RWPE2 (cell line): ENCODE data around the gene CABP2.

Source experiments
- ATAC-seq: fragments of 200-7000 bp; cut with Tn5 transposase; 3 replicates; pipeline ENCODE4 v1.9.1; 2021; ENCODE audit warnings: low read depth
- DNase-seq: peaks from one replicate; pipeline ENCODE4 v3.0.0-alpha.2; 2020; ENCODE audit warnings: low spot score
- H3K27ac ChIP-seq: fragments of 450-650 bp; 2 replicates; pipeline ENCODE4 v1.5.1; 2017; ENCODE audit warnings: mild to moderate bottlenecking; ENCODE audit not compliant: poor library complexity, severe bottlenecking
- H3K27me3 ChIP-seq: fragments of 250-450 bp; sonication (Bioruptor Pico); 2 replicates; pipeline ENCODE4 v1.5.1; 2021; ENCODE audit warnings: mild to moderate bottlenecking, moderate library complexity; ENCODE audit not compliant: insufficient read depth, poor library complexity, severe bottlenecking
- H3K36me3 ChIP-seq: fragments of 250-450 bp; sonication (Bioruptor Pico); 2 replicates; pipeline ENCODE4 v1.5.1; 2020; ENCODE audit warnings: low read depth, mild to moderate bottlenecking, moderate library complexity
- H3K4me1 ChIP-seq: fragments of 250-450 bp; sonication (Bioruptor Pico); 2 replicates; pipeline ENCODE4 v1.5.1; 2021; ENCODE audit warnings: mild to moderate bottlenecking, moderate library complexity; ENCODE audit not compliant: insufficient read depth, poor library complexity, severe bottlenecking
- H3K4me3 ChIP-seq: fragments of 250-450 bp; sonication (Bioruptor Pico); 2 replicates; pipeline ENCODE4 v1.5.1; 2021; ENCODE audit warnings: mild to moderate bottlenecking, moderate library complexity; ENCODE audit not compliant: severe bottlenecking
- H3K9me3 ChIP-seq: fragments of 250-450 bp; sonication (Bioruptor Pico); 2 replicates; pipeline ENCODE4 v1.5.1; 2021; ENCODE audit warnings: mild to moderate bottlenecking, moderate library complexity; ENCODE audit not compliant: severe bottlenecking
- CTCF ChIP-seq: fragments of 450-650 bp; IDR thresholded peaks from one replicate; pipeline ENCODE4 v1.5.1; 2017; ENCODE audit warnings: mild to moderate bottlenecking, moderate library complexity; ENCODE audit not compliant: poor library complexity, severe bottlenecking

CABP2 gene

GRCh38 chr11:67530282-67530592 is 7.0 kb upstream of the CABP2 start:
- Histone ChIP-seq H3K4me1 (no peaks in the 10 kb centered on the region), H3K27me3 (no peaks in the 10 kb centered on the region), H3K27ac (no peak overlapping the region), H3K9me3 (peaks cover 20% of the 10 kb centered on the region), H3K4me3 (no peak overlapping the region), H3K36me3 (no peaks in the 10 kb centered on the region)
- ATAC-seq (no peak), DNase-seq (no peak)
- no peak for TF ChIP-seq CTCF

GRCh38 chr11:67528376-67528775 is 5.1 kb upstream of the CABP2 start:
- peaks cover 6% of the 10 kb centered on the region for H3K9me3 ChIP-seq
- no peaks in the 10 kb centered on the region for H3K4me1 ChIP-seq
- no peak for TF ChIP-seq CTCF
- no peaks in the 10 kb centered on the region for H3K36me3 ChIP-seq
- H3K27ac ChIP-seq = no peak overlapping the region
- ATAC-seq (no peak), DNase-seq (no peak)
- H3K27me3 ChIP-seq = no peaks in the 10 kb centered on the region
- no peak overlapping the region for H3K4me3 ChIP-seq

GRCh38 chr11:67525275-67525976 is 2.2 kb upstream of the CABP2 start:
- Histone ChIP-seq H3K4me1 (no peaks in the 10 kb centered on the region), H3K27ac (no peak overlapping the region), H3K4me3 (no peak overlapping the region), H3K9me3 (no peaks in the 10 kb centered on the region), H3K27me3 (no peaks in the 10 kb centered on the region), H3K36me3 (no peaks in the 10 kb centered on the region)
- TF ChIP-seq CTCF = no peak
- ATAC-seq (no peak), DNase-seq (no peak)

- Histone ChIP-seq H3K27me3 (no peaks in the 10 kb centered on the region), H3K4me1 (no peaks in the 10 kb centered on the region), H3K36me3 (no peaks in the 10 kb centered on the region), H3K9me3 (no peaks in the 10 kb centered on the region), H3K4me3 (no peak overlapping the region), H3K27ac (no peak overlapping the region)
- TF ChIP-seq CTCF = no peak
- DNase-seq (no peak), ATAC-seq (no peak)
These were observed 1.2 kb upstream of the CABP2 start for GRCh38 chr11:67524480-67524808.

GRCh38 chr11:67523556-67524479 is 572 bp upstream of the CABP2 start:
- H3K9me3 ChIP-seq = no peaks in the 10 kb centered on the region
- no peak overlapping the region for H3K4me3 ChIP-seq
- no peaks in the 10 kb centered on the region for H3K4me1 ChIP-seq
- H3K36me3 ChIP-seq = no peaks in the 10 kb centered on the region
- ATAC-seq (peak; percentile 33; the same call in 2 of the 3 replicates), DNase-seq (no peak)
- H3K27me3 ChIP-seq = no peaks in the 10 kb centered on the region
- no peak overlapping the region for H3K27ac ChIP-seq
- no peak for TF ChIP-seq CTCF
